K562 (cell line): ENCODE data around the gene NUDT14. TPM values are rescaled to one million over a fixed set of nuclear protein-coding genes. Genes with fewer than 3 reads are reported as not detected.

ENCODE experiments used
- ATAC-seq: fragments of 200-7000 bp; cut with Tn5 transposase; 3 replicates; pipeline ENCODE4 v1.9.1; 2020; ENCODE audit warnings: moderate library complexity
- BruUV-seq: library from RNA; stranded (reverse); fragments of 400-500 nt; replicated peaks from 2 replicates; lab custom pipeline; 2021; lab: Mats Ljungman, UMichigan
- CTCF ChIA-PET: fragments of 300-600 bp; formaldehyde crosslinking; extraction: SDS; loops from one replicate; lab custom pipeline; 2021; ENCODE audit warnings: low intra/inter-chr PET ratio; lab: Yijun Ruan, JAX
- POLR2A ChIA-PET: fragments of 300-600, 350-650 bp; sonication (Branson Sonifier 250); formaldehyde crosslinking; extraction: SDS; loops from one replicate; lab custom pipeline; 2021; ENCODE audit warnings: antibody characterized with exemption, inconsistent platforms; lab: Yijun Ruan, JAX
- DNase-seq, 4 experiments: peaks; one replicate each; pipeline versions ENCODE4 v3.0.0 to v3.0.0-alpha.2; 2011 to 2018; ENCODE audit warnings: low spot score in 3 of 4, mixed read lengths in 3 of 4; ENCODE audit errors: extremely low read depth in 1 of 4
- FAIRE-seq: peaks from 2 replicates; lab custom pipeline; 2011; peaks lifted over from hg19 to GRCh38; lab: Jason Lieb, UNC
- H2AFZ ChIP-seq: 2 replicates; pipeline ENCODE4 v1.6.0; 2011; ENCODE audit warnings: low read depth, low read length, control low read depth, inconsistent platforms
- H3K27ac ChIP-seq: fragments of 200-600 bp; 3 replicates; pipeline ENCODE4 v1.8.0; 2011; ENCODE audit warnings: low read depth, mild to moderate bottlenecking, control low read depth, inconsistent platforms, low read length, moderate library complexity, mixed read lengths; ENCODE audit errors: extremely low read depth
- H3K27me3 ChIP-seq, 2 experiments: fragments of 300-600 bp in 1 of 2; 2 replicates in 1 of 2; 3 replicates in 1 of 2; pipeline versions ENCODE4 v1.6.0 to v1.8.0; 2011; ENCODE audit warnings: inconsistent platforms in 2 of 2, low read length in 2 of 2, mild to moderate bottlenecking in 1 of 2, mixed read lengths in 1 of 2, moderate library complexity in 1 of 2; ENCODE audit not compliant: control insufficient read depth in 2 of 2, insufficient read depth in 2 of 2
- H3K36me3 ChIP-seq: fragments of 300-600 bp; 3 replicates; pipeline ENCODE4 v1.8.0; 2011; ENCODE audit warnings: mild to moderate bottlenecking, low read length, inconsistent platforms; ENCODE audit not compliant: control insufficient read depth, insufficient read depth
- H3K4me1 ChIP-seq, 2 experiments: fragments of 200-600 bp in 1 of 2; replicated peaks in 1 of 2; 2 replicates in 1 of 2; 3 replicates in 1 of 2; pipeline versions ENCODE4 v1.5.1 to v1.8.0; 2011; ENCODE audit warnings: inconsistent platforms in 2 of 2, low read length in 2 of 2, mild to moderate bottlenecking in 1 of 2, mixed read lengths in 1 of 2, moderate library complexity in 1 of 2; ENCODE audit not compliant: control insufficient read depth in 2 of 2, insufficient read depth in 2 of 2
- H3K4me2 ChIP-seq: 2 replicates; pipeline ENCODE4 v1.6.1; 2011; ENCODE audit warnings: low read length, control low read depth, inconsistent platforms, mixed read lengths; ENCODE audit not compliant: insufficient read depth
- H3K4me3 ChIP-seq: fragments of 200-600 bp; sonication (generic), shearing (Covaris generic); 2 replicates; pipeline ENCODE4 v1.5.1; 2016; ENCODE audit warnings: control low read depth, inconsistent platforms
- H3K79me2 ChIP-seq: fragments of 200-600 bp; 3 replicates; pipeline ENCODE4 v1.8.0; 2011; ENCODE audit warnings: low read length, inconsistent platforms; ENCODE audit not compliant: control insufficient read depth, insufficient read depth
- H3K9ac ChIP-seq, 2 experiments: 2 replicates each; pipeline versions ENCODE4 v1.6.0 to v1.6.1; 2011; ENCODE audit warnings: low read depth in 2 of 2, low read length in 2 of 2, control low read depth in 1 of 2, inconsistent platforms in 1 of 2, mild to moderate bottlenecking in 1 of 2, mixed read lengths in 1 of 2; ENCODE audit not compliant: insufficient read depth in 1 of 2
- H3K9me1 ChIP-seq: one replicate; pipeline ENCODE4 v1.6.0; 2011; ENCODE audit warnings: inconsistent platforms, mild to moderate bottlenecking, low read length, moderate library complexity; ENCODE audit not compliant: control insufficient read depth, insufficient read depth
- H3K9me3 ChIP-seq: replicated peaks from 2 replicates; pipeline ENCODE4 v1.5.1; 2011; ENCODE audit warnings: low read depth, low read length, inconsistent platforms; ENCODE audit not compliant: control insufficient read depth, insufficient read depth
- H4K20me1 ChIP-seq: replicated peaks from 2 replicates; pipeline ENCODE4 v1.6.1; 2011; ENCODE audit warnings: low read length, inconsistent platforms, mixed read lengths; ENCODE audit not compliant: control insufficient read depth, insufficient read depth
- AFF4 ChIP-seq: sonication (generic); formaldehyde crosslinking; IDR thresholded peaks from 2 replicates; pipeline ENCODE4 v1.8.0; 2023; ENCODE audit warnings: mild to moderate bottlenecking, missing genetic modification reagents
- ARHGAP35 ChIP-seq: fragments of 450-650 bp; IDR thresholded peaks from 2 replicates; pipeline ENCODE4 v1.6.1; 2018; ENCODE audit not compliant: partially characterized antibody
- CHD4 ChIP-seq: fragments of 200-600 bp; sonication (generic); IDR thresholded peaks from 3 replicates; pipeline ENCODE4 v1.6.1; 2012; ENCODE audit warnings: low read depth, mild to moderate bottlenecking, mixed read lengths, low read length, inconsistent platforms; ENCODE audit not compliant: insufficient read depth, insufficient replicate concordance, poor library complexity, severe bottlenecking
- HCFC1 ChIP-seq: IDR thresholded peaks from 2 replicates; pipeline ENCODE4 v1.6.1; 2012; ENCODE audit warnings: low read depth, low read length, improper control_type of control experiment
- JUN ChIP-seq, 2 experiments: sonication (generic) in 1 of 2; formaldehyde crosslinking in 1 of 2; IDR thresholded peaks; 2 replicates each; pipeline versions ENCODE4 v1.6.1 to v1.8.0; 2012 to 2022; ENCODE audit warnings: borderline replicate concordance in 2 of 2, mild to moderate bottlenecking in 2 of 2, improper control_type of control experiment in 1 of 2, low read depth in 1 of 2, low read length in 1 of 2, missing genetic modification reagents in 1 of 2
- KDM4B ChIP-seq, 2 experiments: fragments of 450-650 bp in 1 of 2; sonication (generic) in 1 of 2; IDR thresholded peaks; 2 replicates each; pipeline ENCODE4 v1.6.1; 2016 to 2017; ENCODE audit warnings: borderline replicate concordance in 2 of 2, antibody characterized with exemption in 1 of 2, low read depth in 1 of 2, mild to moderate bottlenecking in 1 of 2
- NCOA6 ChIP-seq: fragments of 450-650 bp; IDR thresholded peaks from 2 replicates; pipeline ENCODE4 v1.6.1; 2017; ENCODE audit warnings: mild to moderate bottlenecking
- NFIC ChIP-seq: fragments of 450-650 bp; IDR thresholded peaks from 2 replicates; pipeline ENCODE4 v1.6.1; 2017; ENCODE audit warnings: mild to moderate bottlenecking, inconsistent platforms
- PRMT5 ChIP-seq: sonication (generic); formaldehyde crosslinking; IDR thresholded peaks from 2 replicates; pipeline ENCODE4 v1.5.0; 2020; ENCODE audit warnings: missing genetic modification reagents
- SMAD3 ChIP-seq: fragments of 450-650 bp; formaldehyde crosslinking; conservative IDR thresholded peaks from 2 replicates; pipeline ENCODE4 v1.4.0; 2020; ENCODE audit warnings: mild to moderate bottlenecking
- ZBED1 ChIP-seq: IDR thresholded peaks from 2 replicates; pipeline ENCODE4 v1.6.1; 2014
- ZKSCAN1 ChIP-seq: fragments of 150-350 bp; IDR thresholded peaks from 2 replicates; pipeline ENCODE4 v1.6.1; 2016; ENCODE audit warnings: low read depth, low read length
- ZKSCAN3 ChIP-seq: fragments of 250-450 bp; sonication (Bioruptor Pico); IDR thresholded peaks from 2 replicates; pipeline ENCODE4 v1.4.0; 2020
- ZMIZ1 ChIP-seq, 2 experiments: fragments of 150-350 bp in 1 of 2; IDR thresholded peaks; 2 replicates each; pipeline ENCODE4 v1.6.1; 2012 to 2016; ENCODE audit warnings: low read depth in 2 of 2, low read length in 2 of 2, mild to moderate bottlenecking in 1 of 2, moderate library complexity in 1 of 2
- ZNF121 ChIP-seq: sonication (generic); formaldehyde crosslinking; conservative IDR thresholded peaks from 2 replicates; pipeline ENCODE4 v1.8.0; 2022; ENCODE audit warnings: missing genetic modification reagents
- ZNF217 ChIP-seq: sonication (generic); formaldehyde crosslinking; IDR thresholded peaks from 2 replicates; pipeline ENCODE4 v1.8.0; 2022; ENCODE audit warnings: mild to moderate bottlenecking, missing genetic modification reagents
- WGBS: fragments of 100-300 bp; shearing (Covaris generic); methylation state at CpG from one replicate; pipeline ENCODE4 v1.1.6; 2016; ENCODE audit warnings: low coverage, mixed read lengths; ENCODE audit not compliant: insufficient coverage; ENCODE audit errors: missing lambda C conversion rate; 5-methylcytosine and 5-hydroxymethylcytosine counted together
- in situ Hi-C: fragments of 300-500 bp; cut with MboI; formaldehyde crosslinking; loops from 4 replicates; pipeline ENCODE4 v1.15.0; 2018; ENCODE audit warnings: inconsistent platforms, mixed read lengths
- intact Hi-C: fragments of 100-400 bp; cut with micrococcal nuclease; formaldehyde crosslinking; loops from 2 replicates; pipeline ENCODE4 v1.14.2; 2022
- polyA plus RNA-seq, 8 experiments: library from polyadenylated mRNA; depleted of rRNA in 4 of 8; stranded (reverse) in 5 of 8; unstranded in 3 of 8; fragments of >200 nt; fragmentation: Nextera tagmentation in 2 of 8; fragmentation: Illumina TruSeq in 1 of 8; extraction: Ambion mirVana in 2 of 8; extraction: Trizol in 1 of 8; gene quantifications; 2 replicates each; pipeline versions ENCODE4 v1.2.1 to v1.2.3, GENCODE V29; 2011 to 2014; ENCODE audit warnings: inconsistent platforms in 1 of 8, missing spikeins in 1 of 8
- total RNA-seq, 7 experiments: library from RNA; depleted of rRNA in 6 of 7; stranded (reverse); fragments of >200 nt in 6 of 7; fragmentation: Illumina TruSeq in 2 of 7; extraction: Trizol in 2 of 7; gene quantifications; 2 replicates each; pipeline versions ENCODE4 v1.2.1 to v1.2.3, GENCODE V29; 2011 to 2021; ENCODE audit warnings: low replicate concordance in 1 of 7

Gene NUDT14
- total and polyA plus RNA-seq, 9 of the 15 experiments (the other 6 are each of a cell fraction or from before 2014, with no cell fraction given), result 0.14 to 16.3 (median 8.2) TPM

- WGBS, result 98% methylated on average over 15 of the region's 32 CpGs
- Histone ChIP-seq H3K4me3 (no peak overlapping the region), H3K9me3 (no peaks in the 10 kb centered on the region), H3K79me2 (no peaks in the 10 kb centered on the region), H3K9ac (no peak overlapping the region), H4K20me1 (no peaks in the 10 kb centered on the region), H3K9me1 (no peaks in the 10 kb centered on the region), H3K4me1 (no peaks in the 10 kb centered on the region; a peak in 1 of 5 replicates), H2AFZ (no peak overlapping the region), H3K27me3 (no peaks in the 10 kb centered on the region), H3K4me2 (no peak overlapping the region), H3K36me3 (peaks cover 49% of the 10 kb centered on the region; the same call in 1 of the 3 replicates), H3K27ac (no peak overlapping the region)
- FAIRE-seq (no peak), ATAC-seq (no peak), DNase-seq (no peak)
- ChIA-PET POLR2A (no interaction called here), CTCF (no interaction called here)
- in situ Hi-C loops (no loop called here), intact Hi-C loops (no loop called here)
- BruUV-seq, result no TSS peak
- no peak for TF ChIP-seq ZBED1
- no peak for TF ChIP-seq SMAD3 (CRISPR knock-in tag)
- TF ChIP-seq HCFC1, result no peak
- no peak for TF ChIP-seq ARHGAP35
- no peak for TF ChIP-seq JUN (IDR thresholded peaks at IDR 0.05; ENCODE audit: borderline replicate concordance, low read depth, low read length)
- no peak for TF ChIP-seq JUN (CRISPR knock-in tag; IDR thresholded peaks at IDR 0.05; ENCODE audit: borderline replicate concordance)
- no peak for TF ChIP-seq CHD4
- TF ChIP-seq KDM4B (IDR thresholded peaks at IDR 0.05; ENCODE audit: borderline replicate concordance in 2 of 2, low read depth in 1 of 2), result no peak
- no peak for TF ChIP-seq ZKSCAN3 (CRISPR knock-in tag)
- TF ChIP-seq ZMIZ1 (IDR thresholded peaks at IDR 0.05; ENCODE audit: low read depth in 2 of 2, low read length in 2 of 2), result no peak
- no peak for TF ChIP-seq ZKSCAN1
- TF ChIP-seq ZNF217 (CRISPR knock-in tag), result no peak
- TF ChIP-seq NCOA6, result no peak
- TF ChIP-seq NFIC, result no peak
- no peak for TF ChIP-seq ZNF121 (CRISPR knock-in tag)
- TF ChIP-seq PRMT5 (CRISPR knock-in tag), result no peak
- no peak for TF ChIP-seq AFF4 (CRISPR knock-in tag)
These were observed 36.3 kb downstream of the NUDT14 start for GRCh38 chr14:105144666-105145380.
